Measurements from ENCODE around the gene ADAP1.
"Not testable (repeated sequence)": the region's sequence is repeated elsewhere in the genome, so short reads cannot be mapped to it uniquely, and the experiment has no call there.

The ADAP1 gene

DNA sequence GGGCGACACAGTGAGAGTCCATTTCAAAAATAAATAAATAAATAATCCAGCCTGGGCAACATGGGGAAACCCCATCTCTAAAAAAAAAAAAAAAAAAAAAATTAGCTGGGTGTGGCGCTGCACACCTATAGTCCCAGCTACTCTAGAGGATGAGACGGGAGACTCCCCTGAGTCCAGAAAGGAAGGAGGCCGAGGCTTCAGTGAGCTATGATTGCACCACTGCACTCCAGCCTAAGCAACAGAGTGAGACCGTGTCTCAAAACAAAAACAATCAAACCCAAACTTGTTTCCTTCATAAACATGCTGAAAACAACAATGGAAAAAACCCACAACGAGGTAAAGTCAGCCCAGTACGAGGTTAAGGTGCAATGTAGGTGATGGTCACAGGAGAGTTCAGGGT is 19.7 kb upstream of the ADAP1 start:
- no peak for DNase-seq

DNA sequence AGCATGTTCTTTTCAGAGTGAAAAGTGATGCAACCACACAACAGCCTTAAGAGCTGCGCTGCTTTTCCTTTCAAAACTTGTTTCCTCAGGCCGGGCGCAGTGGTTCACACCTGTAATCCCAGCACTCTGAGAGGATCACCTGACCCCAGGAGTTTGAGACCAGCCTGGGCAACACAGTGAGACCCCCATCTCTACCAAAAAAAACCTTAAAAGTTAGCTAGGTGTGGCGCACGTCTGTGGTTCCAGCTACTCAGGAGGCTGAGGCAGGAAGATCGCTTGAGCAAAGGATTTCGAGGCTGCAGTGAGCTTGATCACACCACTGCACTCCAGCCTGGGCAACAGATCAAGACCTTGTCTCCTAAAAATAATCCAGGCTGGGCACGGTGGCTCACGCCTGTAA is 18.8 kb upstream of the ADAP1 start:
- DNase-seq, result no peak

DNA sequence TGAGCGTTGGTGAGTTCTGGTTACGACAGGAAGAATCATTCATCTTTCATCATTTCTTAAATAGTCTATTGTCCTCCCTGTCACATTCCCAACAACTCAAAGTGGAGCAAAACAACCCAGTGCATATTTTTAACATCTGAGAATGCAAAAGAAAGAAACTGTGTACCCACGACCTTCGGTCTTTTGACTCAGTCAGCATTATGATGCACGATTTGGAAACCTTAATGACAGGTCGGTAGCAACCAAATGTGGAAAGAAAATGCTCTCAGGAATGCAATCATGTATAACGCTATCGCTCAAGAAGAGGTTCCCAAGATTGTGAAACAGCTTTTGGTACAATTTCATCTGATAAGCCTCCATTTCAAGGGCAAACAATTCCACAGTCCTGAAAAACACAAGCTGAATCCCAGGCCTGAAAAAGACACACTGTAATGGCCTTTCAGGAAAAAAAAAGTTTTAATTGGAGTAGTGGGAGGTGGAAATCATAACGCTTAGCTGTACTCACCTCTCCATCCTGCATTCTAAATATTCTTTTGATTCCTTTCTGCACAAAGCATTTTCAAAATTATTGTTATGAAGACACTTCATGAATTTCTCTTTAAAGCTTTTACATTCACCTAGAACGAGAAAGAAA is 18.3 kb upstream of the ADAP1 start:
- no peak for DNase-seq

DNA sequence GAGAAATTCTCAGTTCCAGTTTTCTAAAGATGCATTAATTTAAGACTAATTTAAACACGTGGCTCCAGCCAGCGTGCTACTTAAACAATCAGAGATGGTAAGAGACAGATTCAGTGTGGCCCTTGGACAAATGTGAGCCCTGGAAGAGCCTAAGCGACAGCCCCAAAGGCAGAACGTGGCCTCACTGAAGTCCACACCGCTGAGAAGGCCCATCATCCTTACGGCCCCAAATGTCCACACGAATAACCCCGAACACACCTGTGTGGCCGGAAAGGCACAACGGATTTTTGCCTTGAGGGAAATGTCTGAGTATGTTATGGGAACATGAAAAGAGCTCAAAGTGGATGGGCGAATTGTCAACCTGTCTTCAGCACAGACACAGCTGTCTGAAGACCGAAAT is 17.6 kb upstream of the ADAP1 start:
- DNase-seq, result no peak

DNA sequence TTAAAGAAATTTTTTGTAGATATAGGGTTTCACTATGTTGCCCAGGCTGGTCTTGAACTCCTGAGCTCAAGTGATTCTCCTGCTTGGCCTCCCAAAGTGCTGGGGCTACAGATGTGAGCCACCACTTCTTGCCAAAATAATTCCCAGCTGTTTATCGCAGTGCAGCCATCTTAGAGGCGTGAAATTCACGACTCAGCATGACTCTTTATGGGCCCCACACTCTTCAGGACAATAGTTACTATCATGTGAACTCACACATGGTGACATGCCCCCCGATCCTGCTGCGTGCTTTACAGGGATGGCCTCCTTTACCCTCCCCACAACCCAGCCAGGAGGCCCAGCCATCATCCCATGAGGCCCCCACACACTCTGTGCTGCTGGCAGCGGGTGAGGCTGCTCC is 16.3 kb upstream of the ADAP1 start:
- DNase-seq, result no peak

DNA sequence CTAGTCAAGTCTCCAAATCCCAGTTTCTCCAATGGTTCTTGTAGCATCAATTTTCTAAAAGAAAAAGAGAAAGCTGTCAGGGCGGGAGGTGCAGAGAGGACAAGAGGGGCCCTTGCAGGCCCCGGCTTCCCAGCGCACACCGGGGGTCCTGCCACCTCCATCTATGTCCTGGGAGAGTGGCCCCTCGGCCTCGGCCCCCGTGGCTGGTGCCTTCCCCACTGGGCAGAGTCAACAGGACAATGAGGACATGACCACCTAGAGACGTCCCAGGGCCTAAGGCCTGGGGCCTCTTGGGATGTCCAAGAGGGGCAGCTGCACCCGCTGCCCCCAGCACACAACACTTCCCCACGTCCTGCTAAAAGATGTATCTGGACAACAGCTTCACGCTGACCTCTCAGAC is 14.9 kb upstream of the ADAP1 start:
- DNase-seq, result no peak

DNA sequence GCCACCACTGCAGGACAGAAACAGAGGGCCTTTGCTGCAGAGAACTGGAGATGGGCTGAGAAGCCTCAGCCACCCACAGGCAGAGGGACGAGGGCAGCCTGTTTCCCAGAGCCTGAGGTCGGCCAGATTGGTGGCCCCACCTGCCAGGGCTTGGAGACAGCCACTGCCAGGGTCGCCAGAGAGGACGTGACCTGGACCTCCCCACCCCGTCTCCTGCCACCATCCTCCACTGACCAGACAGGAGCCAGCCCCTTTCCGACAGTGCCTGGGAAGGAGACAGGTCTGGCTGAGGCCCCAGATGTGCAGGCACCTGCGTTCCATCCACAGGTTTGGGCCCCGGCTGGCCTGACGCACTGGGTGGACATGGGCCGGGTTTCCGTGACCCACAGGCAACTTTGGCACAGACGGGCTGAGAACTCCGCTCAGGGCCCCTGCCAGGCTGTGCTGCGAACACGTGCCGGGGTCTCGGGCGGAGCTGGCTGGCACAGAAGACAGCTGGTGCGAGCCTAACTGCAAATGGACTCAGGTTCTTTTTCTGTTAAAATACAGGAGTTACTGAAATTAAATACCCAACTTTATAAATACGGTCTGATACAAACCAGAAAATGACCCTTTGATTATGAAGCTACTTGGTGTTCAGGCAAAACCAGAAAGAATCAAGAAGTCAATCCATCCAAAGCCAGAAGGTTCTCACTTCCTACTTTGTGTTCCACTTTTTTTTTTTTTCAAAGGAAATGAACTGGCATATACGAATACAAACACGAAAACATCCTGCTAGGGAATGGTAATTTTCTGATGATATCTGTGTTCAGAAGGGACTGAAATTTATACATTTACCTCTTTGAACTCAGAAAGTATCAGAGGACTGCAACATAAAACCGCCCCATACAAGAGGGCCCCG is 14.0 kb upstream of the ADAP1 start:
- DNase-seq, result no peak

DNA sequence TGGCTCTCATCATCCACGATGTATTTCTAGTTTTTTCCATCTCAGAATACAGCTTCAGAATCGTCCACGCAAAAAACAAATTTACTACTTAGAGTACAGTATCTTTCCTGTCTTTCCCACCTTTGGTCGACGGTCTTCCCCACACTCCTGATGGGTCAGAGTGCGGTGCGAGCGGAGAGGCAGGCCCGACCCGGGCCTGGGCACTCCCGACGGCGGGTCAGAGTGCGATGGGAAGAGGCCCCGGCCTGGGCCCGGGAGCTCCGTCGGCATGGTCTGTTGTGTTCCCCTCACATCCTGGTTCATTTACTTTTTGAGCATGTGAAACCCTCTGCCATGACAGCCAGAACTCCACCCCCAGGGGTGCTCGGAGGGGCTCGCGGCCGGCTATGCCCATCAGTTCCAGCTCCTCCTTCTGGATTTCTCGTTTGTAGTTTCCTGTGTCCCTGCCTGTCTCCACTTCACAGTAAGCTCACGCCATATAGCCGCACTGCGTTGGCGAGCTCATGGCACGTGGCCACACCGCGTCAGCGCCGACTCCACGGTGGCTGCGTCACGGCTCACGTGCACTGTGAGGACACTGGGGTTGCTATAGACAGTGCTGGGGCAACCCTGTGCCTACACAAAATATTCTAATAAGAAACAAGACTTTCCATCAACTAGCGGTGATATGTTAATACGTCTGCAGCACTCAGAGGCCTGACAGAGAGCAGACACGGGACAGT is 13.0 kb upstream of the ADAP1 start:
- DNase-seq, result no peak

DNA sequence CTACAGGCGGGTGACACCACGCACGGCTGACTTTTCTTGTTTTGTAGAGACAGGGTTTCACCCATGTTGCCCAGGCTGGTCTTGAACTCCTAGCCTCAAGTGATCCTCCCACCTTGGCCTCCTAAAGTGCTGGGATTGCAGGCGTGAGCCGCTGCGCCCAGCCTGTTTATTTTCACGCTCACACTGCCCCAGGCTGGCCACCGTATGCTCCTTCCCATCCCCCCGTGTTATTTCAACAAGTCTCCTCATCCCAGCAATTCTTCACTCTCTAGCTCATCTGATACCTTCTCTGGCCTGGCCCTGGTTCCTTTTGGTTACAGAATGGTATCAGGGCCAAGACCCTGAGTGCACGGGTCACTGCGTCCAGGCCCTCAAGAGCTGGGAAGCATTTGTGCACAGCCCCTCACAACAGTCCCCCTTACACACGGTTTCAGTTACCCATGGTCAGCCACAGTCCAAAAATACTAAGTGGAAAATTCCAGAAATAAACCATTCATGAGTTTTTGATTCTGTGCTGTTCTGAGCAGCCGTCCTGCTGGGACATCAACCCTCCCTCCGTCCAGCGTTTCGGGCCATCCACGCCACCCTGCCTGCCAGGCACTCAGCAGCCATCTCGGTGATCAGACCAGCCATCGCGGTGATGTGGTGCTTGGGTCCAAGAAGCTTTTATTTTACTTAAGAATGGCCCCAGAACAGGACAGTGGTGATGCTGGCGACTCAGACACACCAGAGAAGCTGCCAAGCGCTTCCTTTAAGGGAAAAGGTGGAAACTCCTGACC is 12.0 kb upstream of the ADAP1 start:
- DNase-seq, result no peak

DNA sequence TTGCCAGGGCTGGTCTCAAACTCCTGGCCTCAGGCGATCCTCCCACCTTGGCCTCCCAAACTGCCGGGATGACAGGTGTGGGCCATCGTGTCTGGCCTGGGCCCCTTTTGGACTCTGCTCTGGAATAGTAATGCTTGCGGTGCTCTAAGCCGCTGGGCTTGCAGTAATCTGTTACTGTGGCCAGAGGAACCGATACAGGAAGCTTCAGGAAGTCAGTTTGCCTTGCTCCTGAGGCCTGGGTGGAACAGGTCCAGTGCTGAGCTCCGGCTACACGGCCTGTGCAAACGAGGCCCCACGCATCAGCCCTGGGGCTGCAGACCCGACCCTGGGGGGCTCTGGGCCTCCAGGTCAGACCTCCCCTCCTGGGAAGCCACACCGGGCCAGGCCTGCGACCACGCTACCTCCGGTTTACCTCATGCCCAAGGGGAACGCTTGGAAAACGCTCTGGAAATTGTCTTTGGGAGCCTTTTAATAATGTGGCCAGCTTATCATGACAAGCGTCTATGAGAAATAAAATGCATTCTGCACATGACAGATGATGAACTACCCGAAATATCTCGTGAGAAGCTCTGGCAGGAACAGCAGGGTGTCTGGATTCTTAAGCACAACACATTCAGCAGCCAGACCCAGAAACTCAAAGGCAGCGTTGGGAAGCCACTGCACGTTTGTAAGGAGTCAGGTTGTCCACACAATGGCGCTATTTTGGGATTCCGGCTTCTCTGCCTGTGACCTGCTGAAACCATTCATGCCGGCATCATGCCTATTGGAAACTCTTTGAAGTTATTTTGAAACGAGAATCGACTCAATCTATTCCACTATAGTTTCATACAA is 10.1 kb upstream of the ADAP1 start:
- peak; percentile 26 for DNase-seq

DNA sequence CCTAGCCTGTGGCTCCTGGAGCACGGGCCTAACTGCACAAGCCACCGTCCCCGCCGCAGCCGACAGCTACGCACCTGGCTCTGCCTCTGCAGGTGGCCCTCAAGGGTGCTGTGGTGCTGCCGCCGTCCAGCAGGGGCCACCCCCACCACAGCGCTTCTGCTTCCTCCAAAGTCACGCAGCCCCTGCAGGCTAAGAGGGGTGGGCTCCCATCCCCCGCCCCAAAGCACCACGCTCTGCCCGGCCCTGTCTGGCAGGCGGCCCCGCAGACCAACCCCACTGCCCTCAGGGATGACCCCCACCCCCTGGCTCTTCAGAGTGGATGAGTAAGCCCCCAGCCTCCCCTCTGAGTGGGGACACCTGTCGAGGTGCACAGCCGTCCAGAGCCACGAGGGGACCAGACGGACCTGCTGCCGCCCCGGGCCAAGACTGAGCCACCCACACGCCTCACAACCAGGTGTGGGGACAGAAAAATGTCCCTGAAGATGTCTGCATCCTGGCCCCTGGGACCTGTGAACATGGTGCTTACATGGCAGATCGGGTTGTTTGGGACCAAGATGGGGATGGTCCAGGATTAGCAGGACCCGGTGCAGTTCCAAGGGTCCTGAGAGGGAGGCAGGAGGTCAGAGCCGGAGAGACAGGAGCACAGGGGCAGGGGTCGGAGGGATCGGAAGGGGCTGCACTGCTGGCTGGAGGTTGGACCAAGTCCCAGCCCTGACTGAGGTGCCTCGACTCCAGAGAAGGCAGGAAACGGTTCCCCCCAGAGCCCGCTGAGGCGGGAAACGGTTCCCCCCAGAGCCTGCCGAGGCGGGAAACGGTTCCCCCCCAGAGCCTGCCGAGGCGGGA is 9.0 kb upstream of the ADAP1 start:
- peak; percentile 55 for DNase-seq

DNA sequence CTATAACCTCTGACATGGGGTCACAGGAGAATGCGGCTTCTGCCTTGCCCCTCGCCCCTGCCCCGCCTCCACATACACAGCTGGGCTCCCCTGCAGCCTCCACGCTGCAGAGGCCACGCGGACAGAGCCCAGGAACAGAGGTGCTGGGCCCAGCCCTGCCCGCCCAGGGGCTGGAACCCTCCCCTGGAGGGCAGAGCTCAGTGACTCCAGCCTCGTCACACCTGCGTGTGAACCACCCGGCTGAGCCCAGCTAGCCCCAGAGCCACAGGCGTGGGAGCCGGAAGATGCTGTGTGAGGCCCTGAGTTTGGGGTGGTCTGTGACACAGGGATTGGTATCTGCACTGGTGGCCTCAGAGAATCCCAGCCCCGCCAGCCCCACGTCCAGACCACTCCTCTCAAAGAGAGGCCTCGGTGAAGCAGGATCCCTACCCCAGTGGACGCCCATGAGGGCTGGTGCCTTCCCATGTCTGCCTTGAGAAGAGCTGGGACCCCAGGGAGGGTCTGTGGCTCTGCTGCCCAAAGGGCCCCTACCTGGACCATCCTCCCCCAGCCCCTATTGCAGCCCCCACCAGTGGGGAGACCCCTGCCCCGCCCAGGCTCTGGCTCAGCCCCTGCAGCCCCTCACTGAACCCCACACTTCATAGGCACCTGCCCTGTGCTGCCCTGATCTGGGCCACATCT is 8.1 kb upstream of the ADAP1 start:
- DNase-seq, result no peak

DNA sequence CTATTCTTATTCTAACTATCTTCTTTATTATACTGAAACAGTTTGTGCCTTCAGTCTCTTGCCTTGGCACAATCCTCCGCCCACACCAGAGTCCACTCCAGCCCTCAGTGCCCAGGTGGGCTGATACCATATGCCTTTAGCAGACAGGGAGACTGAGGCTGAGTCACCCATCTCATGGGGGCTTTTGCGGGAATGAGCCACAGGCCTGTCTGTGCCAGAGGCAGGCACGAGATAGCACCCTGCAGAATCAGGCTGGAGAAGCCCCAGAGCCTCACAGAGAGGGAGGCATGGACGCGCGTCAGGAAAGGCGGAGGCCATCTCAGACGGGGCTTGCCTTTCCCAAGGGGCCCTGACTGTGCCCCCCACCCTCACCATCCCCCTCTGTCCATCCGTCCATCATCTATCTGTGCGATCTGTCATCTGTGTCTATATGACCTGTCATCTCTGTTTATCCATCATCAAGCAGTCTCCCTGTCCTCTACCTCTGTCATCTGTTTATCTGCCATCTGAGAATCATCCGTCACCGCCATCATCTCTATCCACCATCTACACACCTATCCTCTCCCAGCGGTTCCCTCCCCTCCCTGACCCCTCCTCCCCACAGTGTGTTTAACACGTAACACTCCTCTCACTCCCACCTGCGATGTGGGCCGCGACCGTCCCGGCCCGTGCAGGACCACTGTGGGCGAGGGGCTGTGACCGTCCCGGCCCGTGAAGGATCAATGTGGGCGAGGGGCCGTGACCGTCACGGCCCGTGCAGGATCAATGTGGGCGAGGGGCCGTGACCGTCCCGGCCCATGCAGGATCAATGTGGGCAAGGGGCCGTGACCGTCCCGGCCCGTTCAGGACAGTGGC is 7.3 kb upstream of the ADAP1 start:
- DNase-seq, result no peak

DNA sequence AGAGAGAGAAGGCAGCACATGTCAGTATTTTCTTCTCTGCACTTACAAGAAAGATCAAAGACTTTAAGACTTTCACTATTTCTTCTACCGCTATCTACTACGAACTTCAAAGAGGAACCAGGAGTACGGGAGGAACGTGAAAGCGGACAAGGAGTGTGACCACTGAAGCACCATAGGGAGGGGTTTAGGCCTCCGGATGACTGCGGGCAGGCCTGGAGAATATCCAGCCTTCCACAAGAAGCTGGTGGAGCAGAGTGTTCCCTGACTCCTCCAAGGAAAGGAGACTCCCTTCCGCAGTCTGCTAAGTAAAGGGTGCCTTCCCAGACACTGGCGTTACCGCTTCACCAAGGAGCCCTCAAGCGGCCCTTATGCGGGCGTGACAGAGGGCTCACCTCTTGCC is 6.5 kb upstream of the ADAP1 start:
- DNase-seq, result not testable (repeated sequence)

DNA sequence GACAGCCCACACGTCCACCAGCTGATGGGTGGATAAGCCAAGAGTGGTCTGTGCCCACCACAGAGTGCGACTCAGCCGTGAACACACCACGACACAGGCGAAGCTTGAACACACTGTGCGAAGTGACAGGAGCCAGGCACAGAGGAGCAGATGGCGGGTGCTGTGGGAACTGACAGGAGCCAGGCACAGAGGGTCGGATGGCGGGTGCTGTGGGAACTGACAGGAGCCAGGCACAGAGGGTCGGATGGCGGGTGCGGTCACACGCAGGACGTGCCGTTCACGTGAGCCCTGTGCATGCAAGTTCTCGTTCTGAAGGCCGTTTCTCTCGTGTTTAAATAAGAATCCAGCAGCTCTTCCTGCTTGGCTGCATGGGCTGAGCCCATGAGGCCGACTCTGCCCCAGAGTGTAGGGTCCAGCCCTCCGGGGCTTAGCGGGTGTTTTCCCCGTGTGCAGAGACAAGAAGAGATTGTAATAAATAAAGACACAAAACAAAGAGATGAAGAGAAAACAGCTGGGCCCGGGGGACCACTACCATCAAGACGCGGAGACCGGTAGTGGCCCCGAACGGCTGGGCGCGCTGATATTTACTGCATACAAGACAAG is 5.9 kb upstream of the ADAP1 start:
- peak; percentile 45 for DNase-seq

DNA sequence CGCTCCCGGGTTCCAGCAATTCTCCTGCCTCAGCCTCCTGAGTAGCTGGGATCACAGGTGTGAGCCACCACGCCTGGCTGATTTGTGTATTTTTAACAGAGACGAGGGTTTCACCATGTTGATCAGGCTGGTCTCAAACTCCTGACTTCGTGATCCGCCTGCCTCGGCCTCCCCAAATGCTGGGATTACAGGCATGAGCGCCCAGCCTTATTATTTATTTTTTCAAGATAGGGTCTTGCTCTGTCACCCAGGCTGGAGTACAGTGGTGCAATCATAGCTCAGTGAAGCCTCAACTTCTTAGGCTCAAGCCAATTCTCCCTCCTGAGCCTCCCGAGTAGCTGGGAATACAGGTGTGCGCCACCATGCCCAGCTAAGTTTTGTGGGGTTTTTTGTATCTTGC is 5.3 kb upstream of the ADAP1 start:
- not testable (repeated sequence) for DNase-seq

DNA sequence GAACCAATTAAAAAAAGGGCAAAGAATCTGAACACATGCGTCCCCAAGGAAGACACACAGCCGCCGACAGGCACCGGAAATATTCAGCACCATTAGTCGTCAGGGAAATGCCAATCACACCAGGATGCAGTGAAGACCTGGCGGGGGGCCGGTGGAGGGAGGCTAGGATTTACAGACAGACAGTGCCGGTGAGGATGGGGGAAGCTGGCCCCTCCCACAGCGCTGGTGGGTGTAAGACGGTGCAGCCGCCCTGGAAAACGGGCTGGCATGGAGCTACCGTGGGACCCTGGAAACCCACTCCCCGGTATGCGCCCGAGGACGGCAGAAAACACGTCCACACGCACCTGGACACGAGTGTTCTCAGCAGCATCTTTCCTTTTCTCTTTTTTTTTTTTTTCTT is 4.8 kb upstream of the ADAP1 start:
- no peak for DNase-seq

DNA sequence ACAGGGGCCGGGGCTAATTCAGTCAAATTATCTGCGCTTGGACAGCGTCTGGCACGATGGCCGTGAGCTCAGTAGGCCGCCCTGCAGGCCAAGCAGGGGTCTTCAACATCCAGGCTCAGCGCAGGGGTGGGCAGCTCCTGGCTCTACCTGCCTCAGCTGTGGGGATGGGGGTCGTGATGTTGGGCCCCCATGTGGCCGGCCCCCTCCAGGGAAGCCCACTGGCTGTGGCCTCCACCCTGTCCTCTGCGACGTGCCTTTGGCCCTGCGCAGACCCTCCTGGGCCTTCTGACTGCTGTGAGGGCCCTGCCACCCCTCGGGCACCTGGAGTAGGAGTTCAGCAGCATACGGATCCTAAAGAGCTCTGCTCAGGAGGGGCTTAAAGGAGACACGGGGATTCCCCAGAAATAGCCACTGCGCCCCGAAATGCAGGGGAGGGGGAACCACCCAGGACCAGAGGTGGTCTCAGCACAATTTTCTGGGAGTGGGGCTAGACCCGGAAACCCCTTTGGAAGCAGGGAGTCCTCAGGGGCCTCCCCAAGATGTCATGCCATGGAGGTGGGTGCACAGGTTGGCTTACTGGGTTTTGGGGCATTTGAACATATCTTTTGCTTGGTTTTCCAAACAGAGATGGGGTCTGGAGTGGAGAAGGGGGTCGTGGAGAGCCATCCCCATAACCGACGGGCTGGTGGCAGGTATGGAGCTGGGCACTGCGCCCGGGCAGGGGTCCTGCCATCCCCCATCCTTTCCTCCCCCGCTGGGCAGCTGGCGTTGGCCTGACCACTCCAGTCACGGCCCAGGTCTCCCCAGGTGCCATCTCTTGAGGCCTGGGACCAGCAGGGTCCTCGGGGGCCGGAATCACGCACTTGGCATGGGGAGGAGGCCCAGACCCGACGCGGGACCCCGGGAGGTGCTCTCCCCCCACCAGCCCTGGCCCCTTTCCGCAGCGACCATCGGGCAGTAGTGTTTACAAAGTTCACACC is 4.0 kb upstream of the ADAP1 start:
- no peak for DNase-seq

All from NCI-H2171 treated with DMSO at 0.1 percent for 48 hours (cell line).